ENCODE measurements around the gene GUCY2D.
A peak's percentile ranks its signal among the peaks of the same experiment; 100 is the strongest.
"Not testable (repeated sequence)": the region's sequence is repeated elsewhere in the genome, so short reads cannot be mapped to it uniquely, and the experiment has no call there.

Gene GUCY2D

GRCh38 chr17:8056232-8056975 lies 54.0 kb downstream of the GUCY2D start:
- intact Hi-C loops (cut with DNase I), result no loop called here
- peak in 38 of 42 donors; percentile 16 to 74 (median 42) for DNase-seq

- DNase-seq, result no peak
- intact Hi-C loops (cut with DNase I), result no loop called here
Observed at GRCh38 chr17:8056976-8057625, 54.7 kb downstream of the GUCY2D start.

- DNase-seq, result peak in 34 of 42 donors; percentile 16 to 83 (median 54)
- intact Hi-C loops (cut with DNase I), result no loop called here
Observed at GRCh38 chr17:8057691-8058114, 55.3 kb downstream of the GUCY2D start.

- no peak for DNase-seq
- intact Hi-C loops (cut with DNase I), result no loop called here
Observed at GRCh38 chr17:8059131-8059530, 56.7 kb downstream of the GUCY2D start.

GRCh38 chr17:8060274-8060673 lies 57.9 kb downstream of the GUCY2D start:
- intact Hi-C loops (cut with DNase I), result no loop called here
- DNase-seq, result peak in 41 of 42 donors; percentile 13 to 88 (median 63)

- intact Hi-C loops (cut with DNase I); DNase-seq: not testable (repeated sequence)
Observed at GRCh38 chr17:8061851-8062250, 59.4 kb downstream of the GUCY2D start.

- intact Hi-C loops (cut with DNase I), result no loop called here
- no peak for DNase-seq
Observed at GRCh38 chr17:8062435-8062806, 60.0 kb downstream of the GUCY2D start.

GRCh38 chr17:8062807-8063483 lies 60.5 kb downstream of the GUCY2D start:
- intact Hi-C loops (cut with DNase I), result no loop called here

GRCh38 chr17:8063761-8064534 lies 61.5 kb downstream of the GUCY2D start:
- intact Hi-C loops (cut with DNase I), result no loop called here
- no peak for DNase-seq

More at GRCh38 chr17:8062807-8063483, 60.5 kb downstream of the GUCY2D start:
- no peak for DNase-seq

- intact Hi-C loops (cut with DNase I), result no loop called here
- DNase-seq, result no peak
Observed at GRCh38 chr17:8064561-8065019, 62.2 kb downstream of the GUCY2D start.

GRCh38 chr17:8066841-8067775 lies 64.7 kb downstream of the GUCY2D start:
- intact Hi-C loops (cut with DNase I), result no loop called here
- DNase-seq, result no peak

GRCh38 chr17:8067806-8068205 lies 65.4 kb downstream of the GUCY2D start:
- intact Hi-C loops (cut with DNase I), result no loop called here

GRCh38 chr17:8068736-8069586 lies 66.5 kb downstream of the GUCY2D start:
- peak in 6 of 42 donors; percentile 2 to 39 (median 22) for DNase-seq
- intact Hi-C loops (cut with DNase I), result no loop called here

More at GRCh38 chr17:8067806-8068205, 65.4 kb downstream of the GUCY2D start:
- no peak for DNase-seq

GRCh38 chr17:8069587-8069860 lies 67.1 kb downstream of the GUCY2D start:
- DNase-seq, result no peak
- intact Hi-C loops (cut with DNase I), result no loop called here
